ENCODE measurements around the gene BBIP1.

GRCh38 chr10:110967645-110968044, 48.7 kb upstream of the BBIP1 start:
- TF ChIP-seq E2F4 (CRISPR knock-in tag; IDR thresholded peaks at IDR 0.05; ENCODE audit: borderline replicate concordance, low read depth) (no peak), ZNF416 (CRISPR knock-in tag; IDR thresholded peaks at IDR 0.05) (no peak), ZBTB21 (CRISPR knock-in tag; IDR thresholded peaks at IDR 0.05; ENCODE audit: borderline replicate concordance) (no peak), CTCF (IDR thresholded peaks at IDR 0.05) (no peak), CBFB (CRISPR knock-in tag; IDR thresholded peaks at IDR 0.05; ENCODE audit: low read depth) (no peak), NFYB (CRISPR knock-in tag; conservative IDR thresholded peaks at IDR 0.05; ENCODE audit: low read depth) (no peak), CREM (CRISPR knock-in tag; IDR thresholded peaks at IDR 0.05) (no peak), NR1H2 (CRISPR knock-in tag; IDR thresholded peaks at IDR 0.05) (no peak), ESRRA (CRISPR knock-in tag; IDR thresholded peaks at IDR 0.05; ENCODE audit: borderline replicate concordance) (no peak), FOXK1 (CRISPR knock-in tag; IDR thresholded peaks at IDR 0.05) (no peak), TEAD1 (CRISPR knock-in tag; IDR thresholded peaks at IDR 0.05) (no peak), ZNF423 (CRISPR knock-in tag; IDR thresholded peaks at IDR 0.05) (no peak), TEAD4 (CRISPR knock-in tag; IDR thresholded peaks at IDR 0.05) (no peak), ZNF232 (CRISPR knock-in tag; IDR thresholded peaks at IDR 0.05) (no peak)
